ENCODE data around the gene HVCN1.

HVCN1 gene

GRCh38 chr12:110613071-110613770 lies 75.7 kb downstream of the HVCN1 start:
- no peak for DNase-seq

GRCh38 chr12:110606253-110606611 lies 82.7 kb downstream of the HVCN1 start:
- no peak for DNase-seq

- DNase-seq: peak; percentile 26
Measured at GRCh38 chr12:110602085-110602814, 86.7 kb downstream of the HVCN1 start.

- DNase-seq: no peak
Measured at GRCh38 chr12:110600254-110600653, 88.7 kb downstream of the HVCN1 start.

- DNase-seq: no peak
Measured at GRCh38 chr12:110599334-110599733, 89.6 kb downstream of the HVCN1 start.

All from DMS153 (cell line).